ENCODE data around the gene KRTAP4-6.
"Not testable (repeated sequence)": the region's sequence is repeated elsewhere in the genome, so short reads cannot be mapped to it uniquely, and the experiment has no call there.

The KRTAP4-6 gene

GRCh38 chr17:41118721-41119120 lies 21.6 kb downstream of the KRTAP4-6 start:
- no peaks in the 10 kb centered on the region for H4K20me1 ChIP-seq (ENCODE audit: insufficient read depth)
- no peak overlapping the region for H3K4me3 ChIP-seq (IDR thresholded peaks at IDR 0.05; ENCODE audit: insufficient read depth, low read depth, low read length)
- no peaks in the 10 kb centered on the region for H3K27me3 ChIP-seq (ENCODE audit: insufficient read depth, low read depth)
- no peaks in the 10 kb centered on the region for H3K36me3 ChIP-seq (ENCODE audit: insufficient read depth)
- H3K9ac ChIP-seq: no peak overlapping the region
- no peak overlapping the region for H2AFZ ChIP-seq (ENCODE audit: low read depth)
- H3K4me2 ChIP-seq: no peak overlapping the region
- TF ChIP-seq CTCF (conservative IDR thresholded peaks at IDR 0.05; ENCODE audit: low read depth, low read length): no peak
- no peaks in the 10 kb centered on the region for H3K79me2 ChIP-seq (ENCODE audit: insufficient read depth, low read depth)
- no peaks in the 10 kb centered on the region for H3K4me1 ChIP-seq (ENCODE audit: low read depth, poor library complexity, severe bottlenecking)
- no peak overlapping the region for H3K27ac ChIP-seq

DNA sequence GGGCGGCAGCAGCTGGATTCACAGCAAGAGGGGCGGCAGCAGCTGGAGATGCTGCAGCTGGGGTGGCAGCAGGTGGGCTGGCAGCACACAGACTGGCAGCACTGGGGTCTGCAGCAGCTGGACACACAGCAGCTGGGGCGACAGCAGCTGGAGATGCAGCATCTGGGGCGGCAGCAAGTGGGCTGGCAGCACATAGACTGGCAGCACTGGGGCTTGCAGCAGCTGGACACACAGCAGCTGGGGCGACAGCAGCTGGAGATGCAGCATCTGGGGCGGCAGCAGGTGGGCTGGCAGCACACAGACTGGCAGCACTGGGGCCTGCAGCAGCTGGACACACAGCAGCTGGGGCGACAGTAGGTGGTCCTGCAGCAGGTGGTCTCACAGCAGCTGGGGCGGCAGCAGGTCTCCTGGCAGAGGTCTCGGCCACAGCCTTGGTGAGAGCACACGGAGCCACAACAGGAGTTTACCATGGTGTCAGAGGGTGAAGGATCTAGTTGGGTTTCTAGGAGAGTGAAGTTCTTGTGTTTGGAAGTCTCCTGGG lies 22.4 kb downstream of the KRTAP4-6 start, which contains the start of gene KRTAP4-11:
Gene KRTAP4-11, minus strand, starts transcription at position 528 of the 541 bp plus-strand sequence. Its CDS starts 58 bp downstream, at position 470.
- H2AFZ ChIP-seq (ENCODE audit: low read depth); H3K27ac ChIP-seq; H4K20me1 ChIP-seq (ENCODE audit: insufficient read depth); H3K9ac ChIP-seq; H3K4me1 ChIP-seq (ENCODE audit: low read depth, poor library complexity, severe bottlenecking); H3K36me3 ChIP-seq (ENCODE audit: insufficient read depth); H3K79me2 ChIP-seq (ENCODE audit: insufficient read depth, low read depth); H3K4me3 ChIP-seq (IDR thresholded peaks at IDR 0.05; ENCODE audit: insufficient read depth, low read depth, low read length); H3K27me3 ChIP-seq (ENCODE audit: insufficient read depth, low read depth); H3K4me2 ChIP-seq: not testable (repeated sequence)

- H3K36me3 ChIP-seq (ENCODE audit: insufficient read depth): no peaks in the 10 kb centered on the region
- no peaks in the 10 kb centered on the region for H4K20me1 ChIP-seq (ENCODE audit: insufficient read depth)
- H3K4me3 ChIP-seq (IDR thresholded peaks at IDR 0.05; ENCODE audit: insufficient read depth, low read depth, low read length): no peak overlapping the region
- no peaks in the 10 kb centered on the region for H3K27me3 ChIP-seq (ENCODE audit: insufficient read depth, low read depth)
- H3K4me1 ChIP-seq (ENCODE audit: low read depth, poor library complexity, severe bottlenecking): no peaks in the 10 kb centered on the region
- no peak for TF ChIP-seq CTCF (conservative IDR thresholded peaks at IDR 0.05; ENCODE audit: low read depth, low read length)
- H3K79me2 ChIP-seq (ENCODE audit: insufficient read depth, low read depth): no peaks in the 10 kb centered on the region
- H3K27ac ChIP-seq: no peak overlapping the region
- H2AFZ ChIP-seq (ENCODE audit: low read depth): no peak overlapping the region
- H3K4me2 ChIP-seq: no peak overlapping the region
- H3K9ac ChIP-seq: no peak overlapping the region
Measured at GRCh38 chr17:41116297-41116696, 24.0 kb downstream of the KRTAP4-6 start.

- Histone ChIP-seq H3K27me3 (ENCODE audit: insufficient read depth, low read depth) (no peaks in the 10 kb centered on the region), H2AFZ (ENCODE audit: low read depth) (no peak overlapping the region), H3K36me3 (ENCODE audit: insufficient read depth) (no peaks in the 10 kb centered on the region), H3K9ac (no peak overlapping the region), H3K4me2 (no peak overlapping the region), H3K4me1 (ENCODE audit: low read depth, poor library complexity, severe bottlenecking) (peaks cover 12% of the 10 kb centered on the region), H3K27ac (no peak overlapping the region), H4K20me1 (ENCODE audit: insufficient read depth) (no peaks in the 10 kb centered on the region), H3K4me3 (IDR thresholded peaks at IDR 0.05; ENCODE audit: insufficient read depth, low read depth, low read length) (no peak overlapping the region), H3K79me2 (ENCODE audit: insufficient read depth, low read depth) (no peaks in the 10 kb centered on the region)
- TF ChIP-seq CTCF (conservative IDR thresholded peaks at IDR 0.05; ENCODE audit: low read depth, low read length): no peak
Measured at GRCh38 chr17:41111151-41111885, 29.0 kb downstream of the KRTAP4-6 start.

- peak overlapping the region; percentile 31; the same call in 1 of the 2 replicates for H3K4me2 ChIP-seq
- not testable (repeated sequence) for H3K27ac ChIP-seq; H3K27me3 ChIP-seq (ENCODE audit: insufficient read depth, low read depth); H3K79me2 ChIP-seq (ENCODE audit: insufficient read depth, low read depth); H3K4me3 ChIP-seq (IDR thresholded peaks at IDR 0.05; ENCODE audit: insufficient read depth, low read depth, low read length); H3K9ac ChIP-seq; H3K36me3 ChIP-seq (ENCODE audit: insufficient read depth); H2AFZ ChIP-seq (ENCODE audit: low read depth); H4K20me1 ChIP-seq (ENCODE audit: insufficient read depth)
- peaks cover 12% of the 10 kb centered on the region for H3K4me1 ChIP-seq (ENCODE audit: low read depth, poor library complexity, severe bottlenecking)
Measured at GRCh38 chr17:41108728-41109386, 31.5 kb downstream of the KRTAP4-6 start.

Measured in KMS-11 (cell line).